ENCODE results near the gene MALAT1.

GRCh38 chr11:65476632-65477148 lies 22.2 kb upstream of the MALAT1 start:
- TF ChIP-seq CTCF (IDR thresholded peaks at IDR 0.05) (no peak), POLR2A (IDR thresholded peaks at IDR 0.05) (no peak)
